Esophagus muscularis mucosa (tissue), 4 donors: ENCODE data around the gene C16orf74. TPM values are rescaled to one million over a fixed set of nuclear protein-coding genes. Genes with fewer than 3 reads are reported as not detected.

ENCODE experiments used
- DNase-seq: peaks from one replicate; pipeline ENCODE4 v3.0.0-alpha.2; 2017; ENCODE audit errors: extremely low spot score
- H3K27ac ChIP-seq, 4 donors: fragments of 200-600 bp; sonication (generic); replicated peaks in 1 of 4; 1 replicate in 3 of 4; 2 replicates in 1 of 4; pipeline ENCODE4 v1.5.1; 2016 to 2019; ENCODE audit warnings: mild to moderate bottlenecking in 1 of 4
- H3K27me3 ChIP-seq, 4 donors: fragments of 200-600 bp; sonication (generic); one replicate each; pipeline versions ENCODE4 v1.5.1 to v1.6.0; 2016 to 2019
- H3K36me3 ChIP-seq, 4 donors: fragments of 200-600 bp; sonication (generic); one replicate each; pipeline ENCODE4 v1.5.1; 2016 to 2019
- H3K4me1 ChIP-seq, 4 donors: fragments of 200-600 bp; sonication (generic); one replicate each; pipeline ENCODE4 v1.5.1; 2016 to 2019
- H3K4me3 ChIP-seq, 4 donors: fragments of 200-600 bp; sonication (generic); 1 replicate in 2 of 4; 2 replicates in 2 of 4; pipeline ENCODE4 v1.5.1; 2016 to 2019; ENCODE audit warnings: mild to moderate bottlenecking in 4 of 4, moderate library complexity in 1 of 4
- H3K9me3 ChIP-seq, 4 donors: fragments of 200-600 bp; sonication (generic); 1 replicate in 3 of 4; 2 replicates in 1 of 4; pipeline ENCODE4 v1.5.1; 2016 to 2019
- CTCF ChIP-seq, 3 experiments: fragments of 200-600 bp in 2 of 3; fragments of 450-650 bp in 1 of 3; sonication (generic) in 2 of 3; IDR thresholded peaks; one replicate each; pipeline ENCODE4 v1.5.1; 2017 to 2019; ENCODE audit warnings: antibody characterized with exemption in 3 of 3, mild to moderate bottlenecking in 2 of 3, moderate library complexity in 1 of 3
- EP300 ChIP-seq: sonication (generic); formaldehyde crosslinking; IDR thresholded peaks from one replicate; pipeline ENCODE4 v1.6.1; 2017; ENCODE audit warnings: antibody characterized with exemption
- POLR2A ChIP-seq: fragments of 450-650 bp; IDR thresholded peaks from one replicate; pipeline ENCODE4 v1.6.1; 2017; ENCODE audit warnings: antibody characterized with exemption, moderate library complexity, mild to moderate bottlenecking, low read depth
- POLR2AphosphoS5 ChIP-seq, 2 donors: sonication (generic); formaldehyde crosslinking; IDR thresholded peaks; one replicate each; pipeline ENCODE4 v1.6.1; 2017; ENCODE audit warnings: antibody characterized with exemption in 2 of 2
- WGBS: methylation state at CpG from one replicate; pipeline ENCODE4 v1.1.5; 2018; 5-methylcytosine and 5-hydroxymethylcytosine counted together
- intact Hi-C: fragments of 100-400 bp; cut with DNase I; formaldehyde crosslinking; loops from one replicate; pipeline ENCODE4 v1.15.1; 2023
- total RNA-seq, 4 donors: library from RNA; depleted of rRNA; stranded (reverse); fragments of >200 nt; gene quantifications; one replicate each; pipeline versions ENCODE4 v1.1.0 to v1.2.1, GENCODE V29; 2016

The C16orf74 gene
- total RNA-seq, 4 donors from 2014 or later: 0.83 to 2.4 (median 0.83) TPM; not detected in 1

GRCh38 chr16:85662976-85663830, 87.7 kb downstream of the C16orf74 start:
- H3K4me3 ChIP-seq: no peak overlapping the region
- H3K9me3 ChIP-seq: no peaks in the 10 kb centered on the region
- H3K4me1 ChIP-seq: peaks cover 13 to 14% (median 14%) of the 10 kb centered on the region in 4 donors
- H3K27ac ChIP-seq: no peak overlapping the region
- peaks cover 66 to 95% (median 87%) of the 10 kb centered on the region in 4 donors for H3K36me3 ChIP-seq
- no peaks in the 10 kb centered on the region for H3K27me3 ChIP-seq
- DNase-seq: no peak
- intact Hi-C loops: no loop called here
- 89% methylated on average over 36 of the region's 38 CpGs for WGBS
- TF ChIP-seq CTCF (IDR thresholded peaks at IDR 0.05) (no peak), POLR2A (no peak)

GRCh38 chr16:85662482-85662812, 88.4 kb downstream of the C16orf74 start:
- peaks cover 13 to 14% (median 14%) of the 10 kb centered on the region in 4 donors for H3K4me1 ChIP-seq
- no peaks in the 10 kb centered on the region for H3K9me3 ChIP-seq
- peaks cover 60 to 95% (median 87%) of the 10 kb centered on the region in 4 donors for H3K36me3 ChIP-seq
- H3K27me3 ChIP-seq: no peaks in the 10 kb centered on the region
- H3K27ac ChIP-seq: no peak overlapping the region
- WGBS: 88% methylated on average over 1 of the region's 3 CpGs
- intact Hi-C loops: no loop called here
- TF ChIP-seq EP300 (no peak), POLR2AphosphoS5 (IDR thresholded peaks at IDR 0.05) (no peak), POLR2A (no peak), CTCF (IDR thresholded peaks at IDR 0.05) (no peak)
- no peak overlapping the region for H3K4me3 ChIP-seq
- no peak for DNase-seq

- no peaks in the 10 kb centered on the region for H3K27me3 ChIP-seq
- H3K9me3 ChIP-seq: no peaks in the 10 kb centered on the region
- no peak overlapping the region for H3K27ac ChIP-seq
- WGBS: 92% methylated on average over 19 of the region's 26 CpGs
- TF ChIP-seq POLR2A (no peak), CTCF (IDR thresholded peaks at IDR 0.05) (no peak), POLR2AphosphoS5 (IDR thresholded peaks at IDR 0.05) (no peak), EP300 (no peak)
- no peak overlapping the region for H3K4me3 ChIP-seq
- no peak for DNase-seq
- intact Hi-C loops: no loop called here
- peaks cover 13 to 14% (median 14%) of the 10 kb centered on the region in 4 donors for H3K4me1 ChIP-seq
- peaks cover 62 to 95% (median 87%) of the 10 kb centered on the region in 4 donors for H3K36me3 ChIP-seq
Observed at GRCh38 chr16:85661740-85662481, 89.0 kb downstream of the C16orf74 start.

GRCh38 chr16:85660843-85661739, 89.8 kb downstream of the C16orf74 start:
- H3K27ac ChIP-seq: no peak overlapping the region
- H3K9me3 ChIP-seq: no peaks in the 10 kb centered on the region
- DNase-seq: no peak
- H3K4me3 ChIP-seq: no peak overlapping the region
- H3K4me1 ChIP-seq: peaks cover 13 to 14% (median 14%) of the 10 kb centered on the region in 4 donors
- 92% methylated on average over 17 of the region's 42 CpGs for WGBS
- H3K36me3 ChIP-seq: peaks cover 62 to 95% (median 87%) of the 10 kb centered on the region in 4 donors
- no peak for TF ChIP-seq EP300
- no peak for TF ChIP-seq POLR2AphosphoS5 (IDR thresholded peaks at IDR 0.05)
- TF ChIP-seq CTCF (IDR thresholded peaks at IDR 0.05): no peak
- TF ChIP-seq POLR2A: no peak
- intact Hi-C loops: no loop called here
- no peaks in the 10 kb centered on the region for H3K27me3 ChIP-seq
